ENCODE results near the gene CD180.

The CD180 gene

DNA sequence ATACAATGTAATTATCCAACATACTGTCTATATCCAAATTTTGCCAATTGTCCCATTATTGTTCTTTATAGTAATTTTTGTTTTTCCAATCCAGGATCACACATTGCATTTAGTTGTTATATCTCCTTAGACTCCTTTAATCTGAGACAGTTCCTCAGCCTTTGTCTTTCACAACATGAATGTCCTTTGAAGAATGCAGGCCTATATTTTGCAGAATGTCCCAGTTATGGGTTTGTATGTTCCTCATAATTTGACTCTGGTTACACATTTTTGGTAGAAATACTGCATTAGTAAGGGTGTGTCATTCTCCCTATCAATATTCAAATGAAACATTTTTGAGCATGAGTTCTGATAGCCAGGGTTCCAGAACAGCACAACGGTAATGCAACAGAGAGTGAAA lies 6.7 kb downstream of the CD180 start:
- Histone ChIP-seq H3K27ac (ENCODE audit: low read length) (no peak overlapping the region), H2AFZ (ENCODE audit: low read length) (no peak overlapping the region), H3K9me2 (replicated peaks; ENCODE audit: insufficient read depth, low read length) (no peaks in the 10 kb centered on the region), H3K4me1 (ENCODE audit: low read length) (no peaks in the 10 kb centered on the region), H3K79me2 (ENCODE audit: low read length) (no peaks in the 10 kb centered on the region), H3K9me3 (replicated peaks; ENCODE audit: insufficient read depth, low read length) (no peaks in the 10 kb centered on the region), H3F3A (ENCODE audit: insufficient read depth, low read length) (no peaks in the 10 kb centered on the region), H3K4me2 (ENCODE audit: low read depth, low read length) (no peak overlapping the region), H3K36me3 (replicated peaks; ENCODE audit: insufficient read depth, low read length) (no peaks in the 10 kb centered on the region), H4K20me1 (ENCODE audit: insufficient read depth, low read length) (no peaks in the 10 kb centered on the region), H3K27me3 (replicated peaks; ENCODE audit: insufficient read depth, low read length) (no peaks in the 10 kb centered on the region), H3K4me3 (ENCODE audit: low read length) (no peak overlapping the region), H3K9ac (ENCODE audit: low read length) (no peak overlapping the region)
- no peak for DNase-seq
- TF ChIP-seq EZH2phosphoT487 (IDR thresholded peaks at IDR 0.05; ENCODE audit: low read length), result no peak

DNA sequence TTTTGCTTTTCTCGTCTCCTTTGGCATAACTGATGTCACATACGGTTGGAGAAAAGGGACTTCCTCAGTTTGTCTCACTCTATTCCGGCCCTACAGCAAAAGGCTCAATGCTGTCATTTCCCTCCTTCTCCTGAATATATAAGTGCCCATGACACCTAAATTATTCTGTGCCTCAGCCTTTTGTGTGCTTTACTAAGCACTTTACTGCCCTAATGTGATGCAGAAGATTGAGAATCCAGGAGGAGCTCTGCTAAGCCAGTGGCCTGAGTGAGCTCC lies 7.6 kb downstream of the CD180 start:
- Histone ChIP-seq H3K79me2 (ENCODE audit: low read length) (no peaks in the 10 kb centered on the region), H3K4me1 (ENCODE audit: low read length) (no peaks in the 10 kb centered on the region), H3K36me3 (replicated peaks; ENCODE audit: insufficient read depth, low read length) (no peaks in the 10 kb centered on the region), H3K27ac (ENCODE audit: low read length) (no peak overlapping the region), H3K9ac (ENCODE audit: low read length) (no peak overlapping the region), H2AFZ (ENCODE audit: low read length) (no peak overlapping the region), H3F3A (ENCODE audit: insufficient read depth, low read length) (no peaks in the 10 kb centered on the region), H3K4me2 (ENCODE audit: low read depth, low read length) (no peak overlapping the region), H3K27me3 (replicated peaks; ENCODE audit: insufficient read depth, low read length) (no peaks in the 10 kb centered on the region), H4K20me1 (ENCODE audit: insufficient read depth, low read length) (no peaks in the 10 kb centered on the region), H3K4me3 (ENCODE audit: low read length) (no peak overlapping the region), H3K9me3 (replicated peaks; ENCODE audit: insufficient read depth, low read length) (no peaks in the 10 kb centered on the region), H3K9me2 (replicated peaks; ENCODE audit: insufficient read depth, low read length) (no peaks in the 10 kb centered on the region)
- no peak for DNase-seq
- TF ChIP-seq EZH2 (optimal IDR thresholded peaks at IDR 0.05; ENCODE audit: low read depth, low read length) (no peak), EZH2phosphoT487 (IDR thresholded peaks at IDR 0.05; ENCODE audit: low read length) (no peak)
- TF ChIP-seq, protein P1, sequence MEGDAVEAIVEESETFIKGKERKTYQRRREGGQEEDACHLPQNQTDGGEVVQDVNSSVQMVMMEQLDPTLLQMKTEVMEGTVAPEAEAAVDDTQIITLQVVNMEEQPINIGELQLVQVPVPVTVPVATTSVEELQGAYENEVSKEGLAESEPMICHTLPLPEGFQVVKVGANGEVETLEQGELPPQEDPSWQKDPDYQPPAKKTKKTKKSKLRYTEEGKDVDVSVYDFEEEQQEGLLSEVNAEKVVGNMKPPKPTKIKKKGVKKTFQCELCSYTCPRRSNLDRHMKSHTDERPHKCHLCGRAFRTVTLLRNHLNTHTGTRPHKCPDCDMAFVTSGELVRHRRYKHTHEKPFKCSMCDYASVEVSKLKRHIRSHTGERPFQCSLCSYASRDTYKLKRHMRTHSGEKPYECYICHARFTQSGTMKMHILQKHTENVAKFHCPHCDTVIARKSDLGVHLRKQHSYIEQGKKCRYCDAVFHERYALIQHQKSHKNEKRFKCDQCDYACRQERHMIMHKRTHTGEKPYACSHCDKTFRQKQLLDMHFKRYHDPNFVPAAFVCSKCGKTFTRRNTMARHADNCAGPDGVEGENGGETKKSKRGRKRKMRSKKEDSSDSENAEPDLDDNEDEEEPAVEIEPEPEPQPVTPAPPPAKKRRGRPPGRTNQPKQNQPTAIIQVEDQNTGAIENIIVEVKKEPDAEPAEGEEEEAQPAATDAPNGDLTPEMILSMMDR (IDR thresholded peaks at IDR 0.05; ENCODE audit: low read length), result no peak

DNA sequence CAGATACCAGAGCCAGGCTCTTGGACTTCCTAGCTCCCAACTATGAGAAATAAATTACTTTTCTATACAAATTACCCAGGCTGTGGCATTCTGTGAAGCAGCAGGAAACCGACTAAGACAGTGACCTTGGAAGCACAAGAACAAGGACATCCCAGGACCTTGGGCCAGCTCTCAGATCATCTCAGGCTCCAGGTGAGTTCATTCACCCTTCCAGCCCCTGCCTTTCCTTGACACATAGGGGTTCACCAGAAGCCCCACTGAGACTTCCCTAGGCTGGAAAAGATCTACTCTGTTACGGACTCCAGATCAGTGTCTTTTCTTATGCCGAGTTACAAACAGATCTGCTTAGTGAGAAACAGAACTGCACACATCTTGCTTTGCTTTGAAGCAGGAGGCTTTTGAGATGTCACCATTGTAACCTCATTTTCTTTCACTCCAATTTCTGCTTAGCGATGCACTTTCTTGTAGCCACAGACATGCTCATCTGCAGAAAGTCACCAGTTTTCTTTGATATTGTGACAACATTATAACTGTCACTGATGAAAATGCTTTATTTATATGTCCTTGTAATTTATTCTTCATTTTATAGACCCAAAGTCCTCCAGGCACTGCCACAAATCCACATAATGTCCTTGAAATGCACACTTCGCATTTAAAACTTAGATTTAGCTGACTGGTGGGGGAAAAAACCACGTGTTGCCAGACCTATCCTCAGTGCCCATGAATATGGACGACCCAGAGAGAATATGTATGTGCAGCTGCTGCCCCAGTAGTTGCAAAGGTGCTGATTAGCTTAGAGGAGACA lies 8.1 kb downstream of the CD180 start:
- no peak overlapping the region for H2AFZ ChIP-seq (ENCODE audit: low read length)
- no peak overlapping the region for H3K27ac ChIP-seq (ENCODE audit: low read length)
- H3K36me3 ChIP-seq (replicated peaks; ENCODE audit: insufficient read depth, low read length), result no peaks in the 10 kb centered on the region
- no peaks in the 10 kb centered on the region for H3K9me2 ChIP-seq (replicated peaks; ENCODE audit: insufficient read depth, low read length)
- H3K79me2 ChIP-seq (ENCODE audit: low read length), result no peaks in the 10 kb centered on the region
- H3K4me2 ChIP-seq (ENCODE audit: low read depth, low read length), result no peak overlapping the region
- DNase-seq, result peak; percentile 39
- H4K20me1 ChIP-seq (ENCODE audit: insufficient read depth, low read length), result no peaks in the 10 kb centered on the region
- H3K9ac ChIP-seq (ENCODE audit: low read length), result no peak overlapping the region
- no peaks in the 10 kb centered on the region for H3K4me1 ChIP-seq (ENCODE audit: low read length)
- H3F3A ChIP-seq (ENCODE audit: insufficient read depth, low read length), result no peaks in the 10 kb centered on the region
- H3K9me3 ChIP-seq (replicated peaks; ENCODE audit: insufficient read depth, low read length), result no peaks in the 10 kb centered on the region
- TF ChIP-seq, protein P1 (IDR thresholded peaks at IDR 0.05; ENCODE audit: low read length), result no peak
- TF ChIP-seq EZH2 (optimal IDR thresholded peaks at IDR 0.05; ENCODE audit: low read depth, low read length) (no peak), EZH2phosphoT487 (IDR thresholded peaks at IDR 0.05; ENCODE audit: low read length) (no peak)
- no peaks in the 10 kb centered on the region for H3K27me3 ChIP-seq (replicated peaks; ENCODE audit: insufficient read depth, low read length)
- no peak overlapping the region for H3K4me3 ChIP-seq (ENCODE audit: low read length)

DNA sequence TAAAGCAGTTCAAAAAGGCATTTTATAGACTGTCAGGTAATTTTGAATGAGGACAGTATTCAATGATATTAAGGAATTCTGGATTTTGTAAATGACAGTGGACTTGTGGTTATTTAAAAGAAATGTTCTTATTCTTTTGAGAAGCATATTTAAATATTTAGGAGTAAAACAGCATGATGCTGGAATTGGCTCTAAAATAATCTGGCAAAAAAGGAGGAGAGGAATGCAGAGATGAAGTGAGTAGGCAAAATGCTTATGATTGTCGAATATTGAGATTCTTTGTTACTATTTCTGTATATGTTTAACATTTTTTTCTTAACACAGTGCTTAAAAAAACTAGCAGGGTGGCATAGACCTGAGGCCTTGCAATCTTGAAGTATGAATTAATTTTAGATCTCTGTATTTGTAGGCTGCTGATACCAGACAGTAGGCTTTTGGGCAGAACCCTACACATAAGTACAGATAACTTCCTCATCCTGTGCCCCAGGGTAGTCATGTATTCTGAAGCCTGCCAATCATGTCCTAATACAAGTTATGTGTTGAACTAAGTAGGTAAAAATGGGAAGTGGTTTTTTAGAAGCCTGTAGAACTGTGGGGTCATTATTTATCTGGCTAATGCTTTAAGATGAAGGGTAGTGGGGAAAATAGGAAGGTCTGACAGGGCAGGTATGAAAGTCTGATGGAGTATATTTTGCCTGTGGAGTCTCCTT lies 9.4 kb downstream of the CD180 start:
- Histone ChIP-seq H3K9me2 (replicated peaks; ENCODE audit: insufficient read depth, low read length) (no peaks in the 10 kb centered on the region), H3K27me3 (replicated peaks; ENCODE audit: insufficient read depth, low read length) (no peaks in the 10 kb centered on the region), H3K9ac (ENCODE audit: low read length) (no peak overlapping the region), H3F3A (ENCODE audit: insufficient read depth, low read length) (no peaks in the 10 kb centered on the region), H2AFZ (ENCODE audit: low read length) (no peak overlapping the region), H3K9me3 (replicated peaks; ENCODE audit: insufficient read depth, low read length) (no peaks in the 10 kb centered on the region), H3K79me2 (ENCODE audit: low read length) (no peaks in the 10 kb centered on the region), H3K4me1 (ENCODE audit: low read length) (no peaks in the 10 kb centered on the region), H3K4me2 (ENCODE audit: low read depth, low read length) (no peak overlapping the region), H3K36me3 (replicated peaks; ENCODE audit: insufficient read depth, low read length) (no peaks in the 10 kb centered on the region), H4K20me1 (ENCODE audit: insufficient read depth, low read length) (no peaks in the 10 kb centered on the region), H3K27ac (ENCODE audit: low read length) (no peak overlapping the region), H3K4me3 (ENCODE audit: low read length) (no peak overlapping the region)
- no peak for DNase-seq
- no peak for TF ChIP-seq EZH2phosphoT487 (IDR thresholded peaks at IDR 0.05; ENCODE audit: low read length)
- TF ChIP-seq, protein P1 (IDR thresholded peaks at IDR 0.05; ENCODE audit: low read length), result no peak
- no peak for TF ChIP-seq EZH2 (optimal IDR thresholded peaks at IDR 0.05; ENCODE audit: low read depth, low read length)

Measured in MM.1S (cell line).